ENCODE results near the gene ZNF253.
"Not testable (repeated sequence)": the region's sequence is repeated elsewhere in the genome, so short reads cannot be mapped to it uniquely, and the experiment has no call there.

ZNF253 gene

DNA sequence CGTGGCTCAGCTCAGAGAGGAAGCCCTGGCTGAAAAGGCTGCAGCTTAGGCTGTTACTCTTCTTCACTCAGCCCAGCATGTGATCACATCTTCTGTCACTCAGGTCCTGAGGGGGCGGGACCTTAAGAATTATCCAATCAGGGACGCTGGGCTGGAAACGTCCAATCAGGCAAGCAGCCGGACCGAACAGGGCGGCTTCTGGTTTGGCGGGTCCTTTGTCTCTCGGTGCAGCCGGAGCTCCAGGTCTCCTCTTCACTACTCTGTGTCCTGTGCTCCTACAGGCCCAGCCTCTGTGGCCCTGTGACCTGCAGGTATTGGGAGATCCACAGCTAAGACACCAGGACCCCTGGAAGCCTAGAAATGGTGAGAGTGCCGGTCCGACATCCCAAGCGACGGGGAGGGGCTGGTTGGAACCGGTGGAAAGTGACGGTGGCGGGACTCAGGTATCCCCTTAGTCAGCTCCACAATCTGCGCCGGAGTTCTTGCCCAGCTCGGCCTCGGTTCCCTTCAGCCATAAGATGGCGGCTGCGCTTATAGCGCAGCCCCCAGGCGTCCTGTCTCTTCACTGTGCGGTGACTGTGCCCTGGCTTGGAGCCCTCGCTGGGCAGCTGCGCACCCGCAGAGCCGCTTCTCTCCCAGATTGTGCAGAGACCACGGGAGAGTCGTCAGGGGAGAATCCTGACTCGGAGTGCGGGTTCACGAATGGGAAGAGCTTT is 35.2 kb downstream of the ZNF253 start, which contains the start of gene ZNF93:
TSS of gene ZNF93 (plus strand) at position 218 of the 716 bp plus-strand sequence. CDS start at position 361, 143 bp downstream.
- DNase-seq (ENCODE audit: extremely low read depth, low read depth) = peak; percentile 93
- TF ChIP-seq, protein P1, sequence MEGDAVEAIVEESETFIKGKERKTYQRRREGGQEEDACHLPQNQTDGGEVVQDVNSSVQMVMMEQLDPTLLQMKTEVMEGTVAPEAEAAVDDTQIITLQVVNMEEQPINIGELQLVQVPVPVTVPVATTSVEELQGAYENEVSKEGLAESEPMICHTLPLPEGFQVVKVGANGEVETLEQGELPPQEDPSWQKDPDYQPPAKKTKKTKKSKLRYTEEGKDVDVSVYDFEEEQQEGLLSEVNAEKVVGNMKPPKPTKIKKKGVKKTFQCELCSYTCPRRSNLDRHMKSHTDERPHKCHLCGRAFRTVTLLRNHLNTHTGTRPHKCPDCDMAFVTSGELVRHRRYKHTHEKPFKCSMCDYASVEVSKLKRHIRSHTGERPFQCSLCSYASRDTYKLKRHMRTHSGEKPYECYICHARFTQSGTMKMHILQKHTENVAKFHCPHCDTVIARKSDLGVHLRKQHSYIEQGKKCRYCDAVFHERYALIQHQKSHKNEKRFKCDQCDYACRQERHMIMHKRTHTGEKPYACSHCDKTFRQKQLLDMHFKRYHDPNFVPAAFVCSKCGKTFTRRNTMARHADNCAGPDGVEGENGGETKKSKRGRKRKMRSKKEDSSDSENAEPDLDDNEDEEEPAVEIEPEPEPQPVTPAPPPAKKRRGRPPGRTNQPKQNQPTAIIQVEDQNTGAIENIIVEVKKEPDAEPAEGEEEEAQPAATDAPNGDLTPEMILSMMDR (IDR thresholded peaks at IDR 0.05; ENCODE audit: low read depth, low read length) = no peak

DNA sequence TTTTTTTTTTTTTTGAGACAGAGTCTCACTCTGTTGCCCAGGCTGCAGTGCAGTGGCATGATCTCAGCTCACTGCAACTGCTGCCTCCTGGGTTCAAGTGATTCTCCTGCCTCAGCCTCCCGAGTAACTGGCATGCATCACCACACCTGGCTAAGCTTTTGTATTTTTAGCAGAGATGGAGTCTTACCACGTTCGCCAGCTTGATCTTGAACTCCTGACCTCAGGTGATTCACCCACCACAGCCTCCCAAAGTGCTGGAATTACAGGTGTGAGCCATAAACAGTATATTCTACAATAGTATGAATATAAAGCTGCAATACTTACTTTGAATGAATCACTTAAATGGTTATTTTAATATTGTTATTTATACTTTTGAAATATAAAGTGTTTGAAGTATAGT is 41.9 kb downstream of the ZNF253 start:
- DNase-seq (ENCODE audit: extremely low read depth, low read depth) = not testable (repeated sequence)

DNA sequence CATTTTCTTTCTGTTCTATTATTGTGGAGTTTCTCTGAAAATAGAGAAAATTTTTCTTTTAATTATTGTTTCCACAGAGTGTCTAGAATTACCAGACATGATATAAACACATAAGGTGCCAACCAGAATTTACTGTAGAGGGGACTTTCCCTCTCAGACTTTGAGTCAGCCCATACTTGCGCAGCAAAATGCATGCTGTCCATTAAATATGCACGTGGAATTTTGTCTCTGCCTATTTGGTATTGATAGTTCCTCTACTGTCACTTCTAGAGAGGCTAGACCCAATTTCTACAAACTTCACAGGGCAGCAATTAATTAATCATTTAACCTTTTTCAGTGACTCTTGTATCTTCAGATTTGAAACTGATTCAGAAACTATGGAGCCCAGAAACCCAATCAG is 44.0 kb downstream of the ZNF253 start:
- TF ChIP-seq, protein P1 (IDR thresholded peaks at IDR 0.05; ENCODE audit: low read depth, low read length) = no peak
- DNase-seq (ENCODE audit: extremely low read depth, low read depth) = no peak

DNA sequence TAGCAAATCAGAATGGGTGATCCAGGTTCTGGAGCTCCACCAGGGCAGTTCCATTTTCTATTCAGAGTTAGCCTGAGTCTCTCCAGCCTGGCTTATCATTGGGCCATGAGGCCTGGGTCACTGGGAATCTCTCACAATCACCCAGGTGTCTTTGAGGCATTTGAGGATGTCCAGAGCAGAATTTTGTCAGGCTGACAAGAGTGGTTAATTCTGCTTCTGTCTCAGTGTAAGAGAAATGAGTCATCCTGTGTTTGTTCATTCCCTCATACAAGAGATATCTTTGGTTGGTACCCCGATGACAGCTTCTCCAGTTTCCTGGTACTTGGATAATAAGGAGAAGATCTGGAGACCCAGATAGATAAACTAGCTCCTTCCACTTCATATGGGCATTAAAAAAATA is 45.5 kb downstream of the ZNF253 start:
- TF ChIP-seq, protein P1 (IDR thresholded peaks at IDR 0.05; ENCODE audit: low read depth, low read length) = no peak
- no peak for DNase-seq (ENCODE audit: extremely low read depth, low read depth)

DNA sequence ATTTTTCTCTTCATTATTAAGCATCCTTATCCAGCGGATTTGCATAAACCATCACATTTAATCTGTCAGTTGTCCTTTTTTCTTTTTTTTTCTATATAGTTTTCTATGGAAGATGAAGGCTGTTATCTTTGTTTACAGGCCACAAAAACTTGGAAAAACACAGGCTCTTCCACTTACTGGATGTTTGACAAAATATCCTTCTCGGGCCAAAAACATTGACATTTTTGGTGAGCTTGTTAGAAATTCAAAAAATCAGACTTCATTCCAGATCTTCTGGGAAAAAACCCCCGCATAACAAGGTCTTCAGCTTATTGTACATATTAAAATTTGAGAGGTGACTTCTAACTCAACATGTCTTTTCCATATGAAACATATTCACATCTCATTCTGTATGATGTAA is 48.9 kb downstream of the ZNF253 start:
- DNase-seq (ENCODE audit: extremely low read depth, low read depth) = no peak
- TF ChIP-seq, protein P1 (IDR thresholded peaks at IDR 0.05; ENCODE audit: low read depth, low read length) = no peak

DNA sequence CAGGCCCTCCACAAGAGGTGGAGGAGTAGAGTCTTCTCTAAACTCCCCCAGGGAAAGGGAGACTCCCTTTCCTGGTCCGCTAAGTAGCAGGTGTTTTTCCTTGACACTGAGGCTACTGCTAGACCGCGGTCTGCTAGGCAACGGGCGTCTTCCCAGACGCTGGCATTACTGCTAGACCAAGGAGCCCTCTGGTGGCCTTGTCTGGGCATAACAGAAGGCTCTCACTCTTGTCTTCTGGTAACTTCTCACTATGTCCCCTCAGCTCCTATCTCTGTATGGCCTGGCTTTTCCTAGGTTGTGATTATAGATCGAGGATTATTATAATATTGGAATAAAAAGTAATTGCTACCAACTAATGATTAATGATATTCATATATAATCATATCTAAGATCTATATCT is 64.7 kb downstream of the ZNF253 start:
- not testable (repeated sequence) for DNase-seq (ENCODE audit: extremely low read depth, low read depth)

DNA sequence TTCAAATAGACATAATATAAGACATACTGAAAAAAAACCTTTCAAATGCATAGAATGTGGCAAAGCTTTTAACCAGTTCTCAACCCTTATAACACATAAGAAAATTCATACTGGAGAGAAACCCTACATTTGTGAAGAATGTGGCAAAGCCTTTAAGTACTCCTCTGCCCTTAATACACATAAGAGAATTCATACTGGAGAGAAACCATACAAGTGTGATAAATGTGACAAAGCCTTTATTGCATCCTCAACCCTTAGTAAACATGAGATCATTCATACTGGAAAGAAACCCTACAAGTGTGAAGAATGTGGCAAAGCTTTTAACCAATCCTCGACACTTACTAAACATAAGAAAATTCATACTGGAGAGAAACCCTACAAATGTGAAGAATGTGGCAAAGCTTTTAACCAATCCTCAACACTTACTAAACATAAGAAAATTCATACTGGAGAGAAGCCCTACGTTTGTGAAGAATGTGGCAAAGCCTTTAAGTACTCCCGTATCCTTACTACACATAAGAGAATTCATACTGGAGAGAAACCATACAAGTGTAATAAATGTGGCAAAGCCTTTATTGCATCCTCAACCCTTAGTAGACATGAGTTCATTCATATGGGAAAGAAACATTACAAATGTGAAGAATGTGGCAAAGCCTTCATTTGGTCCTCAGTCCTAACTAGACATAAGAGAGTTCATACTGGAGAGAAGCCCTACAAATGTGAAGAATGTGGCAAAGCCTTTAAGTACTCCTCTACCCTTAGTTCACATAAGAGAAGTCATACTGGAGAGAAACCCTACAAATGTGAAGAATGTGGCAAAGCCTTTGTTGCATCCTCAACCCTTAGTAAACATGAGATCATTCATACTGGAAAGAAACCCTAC is 68.0 kb downstream of the ZNF253 start:
- DNase-seq (ENCODE audit: extremely low read depth, low read depth) = not testable (repeated sequence)

DNA sequence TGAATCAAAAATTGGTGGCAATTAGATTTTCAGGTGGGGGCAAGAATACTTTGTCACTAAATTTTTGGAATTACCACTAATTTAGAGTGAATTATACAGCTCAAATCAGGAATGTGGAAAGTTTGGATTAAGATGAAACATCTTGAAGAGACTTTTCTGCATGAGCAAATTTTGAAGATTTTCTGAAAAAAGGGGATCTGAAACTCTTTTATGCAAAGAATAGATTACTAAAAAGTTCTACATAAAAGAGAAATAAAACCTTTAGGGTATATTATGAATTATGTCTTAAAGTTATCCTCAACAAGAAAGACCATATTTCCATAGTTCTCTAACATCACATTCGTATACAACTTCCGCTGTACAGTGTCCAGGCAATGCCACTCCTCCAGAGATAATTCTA is 71.7 kb downstream of the ZNF253 start:
- TF ChIP-seq, protein P1 (IDR thresholded peaks at IDR 0.05; ENCODE audit: low read depth, low read length) = no peak
- no peak for DNase-seq (ENCODE audit: extremely low read depth, low read depth)
